Right ventricle myocardium inferior (tissue), 1 donor: ENCODE data around the gene ZEB2. TPM values are rescaled to one million over a fixed set of nuclear protein-coding genes. Genes with fewer than 3 reads are reported as not detected.

Experiments
- ATAC-seq: fragments of 200-7000 bp; cut with Tn5 transposase; one replicate; pipeline ENCODE4 v1.9.1; 2020; ENCODE audit warnings: mild to moderate bottlenecking, moderate library complexity
- DNase-seq: peaks from one replicate; pipeline ENCODE4 v3.0.0; 2021; ENCODE audit errors: missing footprints
- intact Hi-C: fragments of 100-400 bp; cut with DNase I; formaldehyde crosslinking; loops from one replicate; pipeline ENCODE4 v1.11.0; 2022
- total RNA-seq: library from RNA; stranded (reverse); fragmentation: NEBNext Ultra II Directional; extraction: Animal tissue kit (Norgen Biotek cat#: 25700); gene quantifications from one replicate; pipeline ENCODE4 v1.2.1, GENCODE V29; 2021
- donor health status: DM: no; HTN: yes; CAD: no; lungs with severe emphysema.

Gene ZEB2
- total RNA-seq, 1 donor from 2014 or later, result 89.0 TPM

GRCh38 chr2:144516981-144517865 lies 2.7 kb downstream of the ZEB2 start:
- peak; percentile 40 for ATAC-seq
- DNase-seq, result peak; percentile 83
- intact Hi-C loops, result loop anchor here (5.0 to 10.0 kb wide), 6 partner anchors 115 to 1398 kb away; no protein-coding TSS in a partner anchor

GRCh38 chr2:144516411-144516980 lies 3.4 kb downstream of the ZEB2 start:
- ATAC-seq (no peak), DNase-seq (peak; percentile 70)
- intact Hi-C loops, result loop anchor here (5.0 to 10.0 kb wide), 6 partner anchors 114 to 1398 kb away; no protein-coding TSS in a partner anchor

- DNase-seq (peak; percentile 80), ATAC-seq (peak; percentile 22)
- intact Hi-C loops, result loop anchor here (2.0 to 10.0 kb wide), 8 partner anchors 55 to 1399 kb away; no protein-coding TSS in a partner anchor
Measured at GRCh38 chr2:144515696-144516410, 4.1 kb downstream of the ZEB2 start.

GRCh38 chr2:144515099-144515695 lies 4.7 kb downstream of the ZEB2 start:
- DNase-seq, result no peak
- no peak for ATAC-seq
- intact Hi-C loops, result loop anchor here (2.0 to 10.0 kb wide), 8 partner anchors 54 to 1400 kb away; no protein-coding TSS in a partner anchor

- DNase-seq (peak; percentile 69), ATAC-seq (no peak)
- intact Hi-C loops, result loop anchor here (2.0 to 10.0 kb wide), 8 partner anchors 54 to 1400 kb away; no protein-coding TSS in a partner anchor
Measured at GRCh38 chr2:144514616-144515091, 5.3 kb downstream of the ZEB2 start.

GRCh38 chr2:144513388-144514101 lies 6.4 kb downstream of the ZEB2 start:
- DNase-seq (peak; percentile 63), ATAC-seq (no peak)
- intact Hi-C loops, result loop anchor here (2.0 to 10.0 kb wide), 5 partner anchors 53 to 1401 kb away; no protein-coding TSS in a partner anchor

GRCh38 chr2:144512891-144513351 lies 7.0 kb downstream of the ZEB2 start:
- intact Hi-C loops, result loop anchor here (10.0 kb wide), 3 partner anchors 578 to 1402 kb away; no protein-coding TSS in a partner anchor
- ATAC-seq (no peak), DNase-seq (no peak)

GRCh38 chr2:144512470-144512869 lies 7.4 kb downstream of the ZEB2 start:
- ATAC-seq (no peak), DNase-seq (no peak)
- intact Hi-C loops, result loop anchor here (10.0 kb wide), 3 partner anchors 578 to 1402 kb away; no protein-coding TSS in a partner anchor

- intact Hi-C loops, result loop anchor here (10.0 kb wide), 3 partner anchors 577 to 1403 kb away; no protein-coding TSS in a partner anchor
- no peak for ATAC-seq
- DNase-seq, result no peak
Measured at GRCh38 chr2:144511937-144512336, 8.0 kb downstream of the ZEB2 start.

GRCh38 chr2:144511226-144511810 lies 8.6 kb downstream of the ZEB2 start:
- no peak for DNase-seq
- ATAC-seq, result no peak
- intact Hi-C loops, result loop anchor here (10.0 kb wide), 3 partner anchors 577 to 1403 kb away; no protein-coding TSS in a partner anchor

GRCh38 chr2:144510294-144510991 lies 9.5 kb downstream of the ZEB2 start:
- DNase-seq (peak; percentile 65), ATAC-seq (peak; percentile 86)
- intact Hi-C loops, result loop anchor here (10.0 kb wide), 3 partner anchors 576 to 1404 kb away; no protein-coding TSS in a partner anchor

- no peak for DNase-seq
- intact Hi-C loops, result loop anchor here (5.0 to 10.0 kb wide), 4 partner anchors 53 to 1405 kb away; no protein-coding TSS in a partner anchor
- no peak for ATAC-seq
Measured at GRCh38 chr2:144509879-144510221, 10.1 kb downstream of the ZEB2 start.

GRCh38 chr2:144509001-144509878 lies 10.7 kb downstream of the ZEB2 start:
- intact Hi-C loops, result loop anchor here (5.0 kb wide), 1 partner anchor 52 kb away; no protein-coding TSS in a partner anchor
- ATAC-seq (no peak), DNase-seq (no peak)

GRCh38 chr2:144508172-144508851 lies 11.6 kb downstream of the ZEB2 start:
- ATAC-seq, result no peak
- intact Hi-C loops, result loop anchor here (5.0 kb wide), 1 partner anchor 51 kb away; no protein-coding TSS in a partner anchor
- DNase-seq, result peak; percentile 74
